GM21786 (cell line): ENCODE results near the gene FER.
A peak's percentile ranks its signal among the peaks of the same experiment; 100 is the strongest.
"Not testable (repeated sequence)": the region's sequence is repeated elsewhere in the genome, so short reads cannot be mapped to it uniquely, and the experiment has no call there.

Experiments used
- ATAC-seq: cut with Tn5 transposase; IDR thresholded peaks from one replicate; pipeline ENCODE4 v1.9.1; 2021; ENCODE audit not compliant: unreplicated experiment

FER gene

GRCh38 chr5:108946008-108946407 is 198.3 kb downstream of the FER start:
- no peak for ATAC-seq

GRCh38 chr5:108947164-108947563 is 199.5 kb downstream of the FER start:
- no peak for ATAC-seq

- no peak for ATAC-seq
These were observed 202.6 kb downstream of the FER start for GRCh38 chr5:108950276-108950675.

GRCh38 chr5:108953940-108954339 is 206.2 kb downstream of the FER start:
- ATAC-seq = no peak

GRCh38 chr5:108957333-108957732 is 209.6 kb downstream of the FER start:
- no peak for ATAC-seq

GRCh38 chr5:108966910-108967309 is 219.2 kb downstream of the FER start:
- ATAC-seq = no peak

- ATAC-seq = no peak
These were observed 226.9 kb downstream of the FER start for GRCh38 chr5:108974594-108974993.

GRCh38 chr5:108975697-108976096 is 228.0 kb downstream of the FER start:
- ATAC-seq = no peak

GRCh38 chr5:108983461-108984092 is 235.9 kb downstream of the FER start:
- ATAC-seq = no peak

GRCh38 chr5:108989761-108990392 is 242.2 kb downstream of the FER start:
- no peak for ATAC-seq

GRCh38 chr5:108992396-108993085 is 244.8 kb downstream of the FER start:
- ATAC-seq = not testable (repeated sequence)

- ATAC-seq = not testable (repeated sequence)
These were observed 245.7 kb downstream of the FER start for GRCh38 chr5:108993440-108993839.

GRCh38 chr5:108997720-108998119 is 250.0 kb downstream of the FER start:
- no peak for ATAC-seq

- no peak for ATAC-seq
These were observed 250.5 kb downstream of the FER start for GRCh38 chr5:108998216-108998615.

GRCh38 chr5:109003928-109004327 is 256.2 kb downstream of the FER start:
- no peak for ATAC-seq

- ATAC-seq = no peak
These were observed 257.8 kb downstream of the FER start for GRCh38 chr5:109005297-109006009.

GRCh38 chr5:109006129-109006528 is 258.4 kb downstream of the FER start:
- ATAC-seq = no peak

GRCh38 chr5:109016300-109016699 is 268.6 kb downstream of the FER start:
- ATAC-seq = peak; percentile 55

GRCh38 chr5:109022056-109022455 is 274.4 kb downstream of the FER start:
- no peak for ATAC-seq

- not testable (repeated sequence) for ATAC-seq
These were observed 278.0 kb downstream of the FER start for GRCh38 chr5:109025729-109026128.

GRCh38 chr5:109027983-109028607 is 280.4 kb downstream of the FER start:
- no peak for ATAC-seq
